K562 (cell line): Measurements from ENCODE around the gene TBC1D17. TPM values are rescaled to one million over a fixed set of nuclear protein-coding genes. Genes with fewer than 3 reads are reported as not detected.

Source experiments
- C11orf30 ChIP-seq: fragments of 450-650 bp; IDR thresholded peaks from 2 replicates; pipeline ENCODE4 v1.6.1; 2016; ENCODE audit warnings: low read depth, mild to moderate bottlenecking
- DACH1 ChIP-seq: fragments of 450-650 bp; IDR thresholded peaks from 2 replicates; pipeline ENCODE4 v1.6.1; 2018; ENCODE audit not compliant: partially characterized antibody
- ESRRA ChIP-seq: fragments of 450-650 bp; IDR thresholded peaks from 2 replicates; pipeline ENCODE4 v1.6.1; 2014; ENCODE audit warnings: low read depth, mild to moderate bottlenecking, moderate library complexity, borderline replicate concordance
- HMG20B ChIP-seq: fragments of 250-450 bp; sonication (Bioruptor Pico); IDR thresholded peaks from 2 replicates; pipeline ENCODE4 v1.5.0; 2021; ENCODE audit warnings: mild to moderate bottlenecking
- NCOA1 ChIP-seq: fragments of 450-650 bp; IDR thresholded peaks from 2 replicates; pipeline ENCODE4 v1.6.1; 2016; ENCODE audit warnings: low read depth
- NCOR1 ChIP-seq: fragments of 450-650 bp; IDR thresholded peaks from 2 replicates; pipeline ENCODE4 v1.6.1; 2016; ENCODE audit warnings: mild to moderate bottlenecking, moderate library complexity
- PHF20 ChIP-seq: fragments of 450-650 bp; IDR thresholded peaks from 2 replicates; pipeline ENCODE4 v1.6.1; 2018; ENCODE audit not compliant: partially characterized antibody
- TCFL5 ChIP-seq: fragments of 250-450 bp; sonication (Bioruptor Pico); conservative IDR thresholded peaks from 2 replicates; pipeline ENCODE4 v1.6.1; 2021; ENCODE audit warnings: mild to moderate bottlenecking, moderate library complexity, matching md5 sums
- ZNF75A ChIP-seq: fragments of 450-650 bp; formaldehyde crosslinking; IDR thresholded peaks from 2 replicates; pipeline ENCODE4 v1.4.0; 2020; ENCODE audit warnings: mild to moderate bottlenecking
- ZNF76 ChIP-seq: fragments of 250-450 bp; sonication (Bioruptor Pico); IDR thresholded peaks from 2 replicates; pipeline ENCODE4 v1.4.0; 2020; ENCODE audit warnings: mild to moderate bottlenecking, moderate library complexity, borderline replicate concordance
- ZSCAN32 ChIP-seq: fragments of 450-650 bp; formaldehyde crosslinking; IDR thresholded peaks from 2 replicates; pipeline ENCODE4 v1.4.0; 2020; ENCODE audit warnings: mild to moderate bottlenecking, moderate library complexity
- polyA plus RNA-seq, 8 experiments: library from polyadenylated mRNA; depleted of rRNA in 4 of 8; stranded (reverse) in 5 of 8; unstranded in 3 of 8; fragments of >200 nt; fragmentation: Nextera tagmentation in 2 of 8; fragmentation: Illumina TruSeq in 1 of 8; extraction: Ambion mirVana in 2 of 8; extraction: Trizol in 1 of 8; gene quantifications; 2 replicates each; pipeline versions ENCODE4 v1.2.1 to v1.2.3, GENCODE V29; 2011 to 2014; ENCODE audit warnings: inconsistent platforms in 1 of 8, missing spikeins in 1 of 8
- total RNA-seq, 7 experiments: library from RNA; depleted of rRNA in 6 of 7; stranded (reverse); fragments of >200 nt in 6 of 7; fragmentation: Illumina TruSeq in 2 of 7; extraction: Trizol in 2 of 7; gene quantifications; 2 replicates each; pipeline versions ENCODE4 v1.2.1 to v1.2.3, GENCODE V29; 2011 to 2021; ENCODE audit warnings: low replicate concordance in 1 of 7
- TF ChIP-seq, protein P1 (sequence below), 2 experiments: fragments of 450-650 bp; IDR thresholded peaks; 2 replicates each; pipeline ENCODE4 v1.6.1; 2016; ENCODE audit warnings: mild to moderate bottlenecking in 2 of 2, borderline replicate concordance in 1 of 2, low read depth in 1 of 2, moderate library complexity in 1 of 2
- TF ChIP-seq, protein P2 (sequence below): sonication (generic); formaldehyde crosslinking; IDR thresholded peaks from 2 replicates; pipeline ENCODE4 v1.8.1; 2023; ENCODE audit warnings: mild to moderate bottlenecking, missing genetic modification reagents
- TF ChIP-seq, protein P3 (sequence below), 3 experiments: fragments of 200-800 bp in 1 of 3; fragments of 250-450 bp in 1 of 3; fragments of 450-650 bp in 1 of 3; sonication (Bioruptor Pico) in 1 of 3; sonication (Bioruptor generic) in 1 of 3; formaldehyde crosslinking in 1 of 3; IDR thresholded peaks; 2 replicates each; pipeline versions ENCODE4 v1.6.1 to v1.8.0; 2016 to 2022; ENCODE audit warnings: mild to moderate bottlenecking in 2 of 3, missing genetic modification characterization in 2 of 3, missing compliant biosample characterization in 1 of 3, moderate library complexity in 1 of 3

Gene TBC1D17
- total and polyA plus RNA-seq, 9 of the 15 experiments (the other 6 are each of a cell fraction or from before 2014, with no cell fraction given): 0.42 to 16.0 (median 3.8) TPM

DNA sequence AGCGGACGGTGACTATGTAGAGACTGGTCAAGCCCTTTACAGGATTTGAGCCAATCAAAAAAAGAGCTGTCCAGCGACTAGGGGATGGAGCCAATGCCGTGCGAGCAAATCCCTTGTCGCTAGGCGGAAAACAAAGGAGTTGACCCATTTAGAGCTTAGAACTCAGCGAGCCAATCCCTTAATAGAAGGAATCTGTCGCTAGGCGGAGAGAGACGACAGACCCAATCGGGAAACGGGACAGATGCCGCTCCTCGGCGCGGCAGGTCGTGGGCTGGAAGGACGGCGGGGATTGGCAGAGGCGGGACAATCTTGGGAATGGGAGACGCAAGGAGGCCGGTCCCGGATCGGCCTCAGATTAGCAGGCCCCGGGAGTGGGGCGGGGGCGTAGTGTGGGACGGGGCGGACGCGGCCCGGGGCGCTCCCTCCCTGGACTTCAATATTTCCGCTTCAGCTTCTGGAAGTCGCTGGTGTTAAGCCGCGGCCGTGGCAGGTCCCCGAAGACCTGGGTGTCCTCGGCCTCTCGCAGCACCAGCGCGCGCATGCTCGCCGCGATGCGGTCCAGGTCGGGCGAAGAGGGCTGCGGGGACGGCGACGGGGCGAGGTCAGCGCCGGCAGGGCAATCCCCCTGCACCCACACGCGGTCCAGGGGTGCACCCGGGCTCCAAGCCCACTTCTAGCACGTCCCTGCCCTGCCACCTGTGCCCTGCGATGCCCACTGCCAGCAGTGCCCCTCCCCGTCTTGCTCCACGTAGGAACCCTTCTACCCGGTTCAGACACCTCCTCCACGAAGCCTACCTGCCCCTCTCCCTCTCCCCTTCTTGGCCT is 7.8 kb upstream of the TBC1D17 start (continued):
- TF ChIP-seq, protein P1, sequence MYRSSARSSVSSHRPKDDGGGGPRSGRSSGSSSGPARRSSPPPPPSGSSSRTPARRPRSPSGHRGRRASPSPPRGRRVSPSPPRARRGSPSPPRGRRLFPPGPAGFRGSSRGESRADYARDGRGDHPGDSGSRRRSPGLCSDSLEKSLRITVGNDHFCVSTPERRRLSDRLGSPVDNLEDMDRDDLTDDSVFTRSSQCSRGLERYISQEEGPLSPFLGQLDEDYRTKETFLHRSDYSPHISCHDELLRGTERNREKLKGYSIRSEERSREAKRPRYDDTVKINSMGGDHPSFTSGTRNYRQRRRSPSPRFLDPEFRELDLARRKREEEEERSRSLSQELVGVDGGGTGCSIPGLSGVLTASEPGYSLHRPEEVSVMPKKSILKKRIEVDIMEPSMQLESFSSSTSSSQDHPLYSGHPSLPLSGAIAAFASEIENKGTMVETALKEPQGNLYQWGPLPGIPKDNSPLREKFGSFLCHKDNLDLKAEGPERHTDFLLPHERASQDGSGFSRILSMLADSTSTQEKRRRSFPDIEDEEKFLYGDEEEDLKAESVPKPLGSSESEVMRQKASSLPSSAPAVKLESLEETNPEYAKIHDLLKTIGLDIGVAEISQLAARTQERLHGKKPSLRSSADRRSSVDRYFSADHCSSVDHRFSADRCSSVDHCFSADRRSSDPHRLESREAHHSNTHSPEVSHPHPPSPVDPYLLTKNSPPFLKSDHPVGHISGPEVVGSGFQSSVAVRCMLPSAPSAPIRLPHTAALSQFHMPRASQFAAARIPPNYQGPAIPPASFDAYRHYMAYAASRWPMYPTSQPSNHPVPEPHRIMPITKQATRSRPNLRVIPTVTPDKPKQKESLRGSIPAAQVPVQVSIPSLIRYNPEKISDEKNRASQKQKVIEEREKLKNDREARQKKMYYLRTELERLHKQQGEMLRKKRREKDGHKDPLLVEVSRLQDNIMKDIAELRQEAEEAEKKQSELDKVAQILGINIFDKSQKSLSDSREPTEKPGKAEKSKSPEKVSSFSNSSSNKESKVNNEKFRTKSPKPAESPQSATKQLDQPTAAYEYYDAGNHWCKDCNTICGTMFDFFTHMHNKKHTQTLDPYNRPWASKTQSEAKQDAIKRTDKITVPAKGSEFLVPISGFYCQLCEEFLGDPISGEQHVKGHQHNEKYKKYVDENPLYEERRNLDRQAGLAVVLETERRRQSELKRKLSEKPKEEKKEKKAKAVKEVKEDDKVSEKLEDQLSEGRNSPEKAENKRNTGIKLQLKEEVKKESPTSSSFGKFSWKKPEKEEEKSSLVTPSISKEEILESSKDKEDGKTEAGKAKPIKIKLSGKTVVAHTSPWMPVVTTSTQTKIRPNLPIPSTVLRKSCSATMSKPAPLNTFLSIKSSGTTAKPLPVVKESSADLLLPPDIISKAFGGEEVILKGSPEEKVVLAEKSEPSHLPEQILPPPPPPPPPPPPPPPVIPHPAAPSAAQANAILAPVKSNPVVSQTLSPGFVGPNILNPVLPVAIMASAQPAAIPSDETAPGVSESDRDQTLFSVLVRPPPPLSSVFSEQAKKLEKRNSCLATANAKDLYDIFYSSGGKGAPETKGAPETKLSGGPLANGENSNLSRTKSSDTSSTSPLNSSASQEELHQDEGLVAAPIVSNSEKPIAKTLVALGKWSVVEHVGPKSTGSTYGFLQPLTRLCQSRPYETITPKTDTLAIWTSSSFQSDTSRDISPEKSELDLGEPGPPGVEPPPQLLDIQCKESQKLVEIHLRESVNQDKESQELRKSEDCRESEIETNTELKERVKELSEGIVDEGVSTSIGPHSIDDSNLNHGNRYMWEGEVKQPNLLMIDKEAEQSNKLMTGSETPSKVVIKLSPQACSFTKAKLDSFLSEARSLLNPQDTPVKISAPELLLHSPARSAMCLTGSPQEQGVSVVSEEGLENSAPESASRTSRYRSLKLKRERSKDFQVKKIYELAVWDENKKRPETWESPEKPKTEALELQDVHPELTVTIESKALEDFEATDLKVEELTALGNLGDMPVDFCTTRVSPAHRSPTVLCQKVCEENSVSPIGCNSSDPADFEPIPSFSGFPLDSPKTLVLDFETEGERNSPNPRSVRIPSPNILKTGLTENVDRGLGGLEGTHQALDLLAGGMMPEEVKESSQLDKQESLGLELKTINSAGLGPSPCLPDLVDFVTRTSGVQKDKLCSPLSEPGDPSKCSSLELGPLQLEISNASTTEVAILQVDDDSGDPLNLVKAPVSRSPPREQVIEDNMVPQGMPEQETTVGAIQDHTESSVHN (IDR thresholded peaks at IDR 0.05; ENCODE audit: borderline replicate concordance in 1 of 2, low read depth in 1 of 2): no peak
- TF ChIP-seq NCOA1: no peak
- TF ChIP-seq ZNF76 (CRISPR knock-in tag): no peak
- no peak for TF ChIP-seq DACH1
- no peak for TF ChIP-seq ZSCAN32 (CRISPR knock-in tag)
- TF ChIP-seq, protein P2, sequence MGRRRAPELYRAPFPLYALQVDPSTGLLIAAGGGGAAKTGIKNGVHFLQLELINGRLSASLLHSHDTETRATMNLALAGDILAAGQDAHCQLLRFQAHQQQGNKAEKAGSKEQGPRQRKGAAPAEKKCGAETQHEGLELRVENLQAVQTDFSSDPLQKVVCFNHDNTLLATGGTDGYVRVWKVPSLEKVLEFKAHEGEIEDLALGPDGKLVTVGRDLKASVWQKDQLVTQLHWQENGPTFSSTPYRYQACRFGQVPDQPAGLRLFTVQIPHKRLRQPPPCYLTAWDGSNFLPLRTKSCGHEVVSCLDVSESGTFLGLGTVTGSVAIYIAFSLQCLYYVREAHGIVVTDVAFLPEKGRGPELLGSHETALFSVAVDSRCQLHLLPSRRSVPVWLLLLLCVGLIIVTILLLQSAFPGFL (CRISPR knock-in tag): no peak
- no peak for TF ChIP-seq TCFL5 (CRISPR knock-in tag)
- no peak for TF ChIP-seq PHF20
- TF ChIP-seq HMG20B (CRISPR knock-in tag): no peak
- peak; percentile 17; the same call in 1 of the 2 replicates for TF ChIP-seq ESRRA
- TF ChIP-seq ZNF75A (CRISPR knock-in tag): no peak
- TF ChIP-seq NCOR1: no peak
- TF ChIP-seq C11orf30: 0 out of 2 replicates have a peak, but pooled peaks have one; percentile 10
- TF ChIP-seq, protein P3, sequence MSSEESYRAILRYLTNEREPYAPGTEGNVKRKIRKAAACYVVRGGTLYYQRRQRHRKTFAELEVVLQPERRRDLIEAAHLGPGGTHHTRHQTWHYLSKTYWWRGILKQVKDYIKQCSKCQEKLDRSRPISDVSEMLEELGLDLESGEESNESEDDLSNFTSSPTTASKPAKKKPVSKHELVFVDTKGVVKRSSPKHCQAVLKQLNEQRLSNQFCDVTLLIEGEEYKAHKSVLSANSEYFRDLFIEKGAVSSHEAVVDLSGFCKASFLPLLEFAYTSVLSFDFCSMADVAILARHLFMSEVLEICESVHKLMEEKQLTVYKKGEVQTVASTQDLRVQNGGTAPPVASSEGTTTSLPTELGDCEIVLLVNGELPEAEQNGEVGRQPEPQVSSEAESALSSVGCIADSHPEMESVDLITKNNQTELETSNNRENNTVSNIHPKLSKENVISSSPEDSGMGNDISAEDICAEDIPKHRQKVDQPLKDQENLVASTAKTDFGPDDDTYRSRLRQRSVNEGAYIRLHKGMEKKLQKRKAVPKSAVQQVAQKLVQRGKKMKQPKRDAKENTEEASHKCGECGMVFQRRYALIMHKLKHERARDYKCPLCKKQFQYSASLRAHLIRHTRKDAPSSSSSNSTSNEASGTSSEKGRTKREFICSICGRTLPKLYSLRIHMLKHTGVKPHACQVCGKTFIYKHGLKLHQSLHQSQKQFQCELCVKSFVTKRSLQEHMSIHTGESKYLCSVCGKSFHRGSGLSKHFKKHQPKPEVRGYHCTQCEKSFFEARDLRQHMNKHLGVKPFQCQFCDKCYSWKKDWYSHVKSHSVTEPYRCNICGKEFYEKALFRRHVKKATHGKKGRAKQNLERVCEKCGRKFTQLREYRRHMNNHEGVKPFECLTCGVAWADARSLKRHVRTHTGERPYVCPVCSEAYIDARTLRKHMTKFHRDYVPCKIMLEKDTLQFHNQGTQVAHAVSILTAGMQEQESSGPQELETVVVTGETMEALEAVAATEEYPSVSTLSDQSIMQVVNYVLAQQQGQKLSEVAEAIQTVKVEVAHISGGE (CRISPR knock-in tag; IDR thresholded peaks at IDR 0.05): peak in 1 of 3 experiments; percentile 65; a peak in 1 of 6 replicates
